Stimulated activated CD8-positive, alpha-beta memory T cell treated with anti-CD3 and anti-CD28 coated beads, Interleukin-12 subunit alpha, Interleukin-12 subunit beta, amount 100 ng/mL, for 4 hours (primary cell): ENCODE results near the gene DCC.

ENCODE experiments used
- DNase-seq: peaks from one replicate; pipeline ENCODE4 v3.0.0-alpha.2; 2020; ENCODE audit warnings: low read depth

Gene DCC

GRCh38 chr18:52933356-52933755 lies 593.4 kb downstream of the DCC start:
- DNase-seq: no peak

GRCh38 chr18:52936931-52937330 lies 596.9 kb downstream of the DCC start:
- DNase-seq: no peak

- DNase-seq: no peak
Observed at GRCh38 chr18:52937840-52938239, 597.8 kb downstream of the DCC start.

GRCh38 chr18:52945552-52945951 lies 605.6 kb downstream of the DCC start:
- DNase-seq: no peak

DNA sequence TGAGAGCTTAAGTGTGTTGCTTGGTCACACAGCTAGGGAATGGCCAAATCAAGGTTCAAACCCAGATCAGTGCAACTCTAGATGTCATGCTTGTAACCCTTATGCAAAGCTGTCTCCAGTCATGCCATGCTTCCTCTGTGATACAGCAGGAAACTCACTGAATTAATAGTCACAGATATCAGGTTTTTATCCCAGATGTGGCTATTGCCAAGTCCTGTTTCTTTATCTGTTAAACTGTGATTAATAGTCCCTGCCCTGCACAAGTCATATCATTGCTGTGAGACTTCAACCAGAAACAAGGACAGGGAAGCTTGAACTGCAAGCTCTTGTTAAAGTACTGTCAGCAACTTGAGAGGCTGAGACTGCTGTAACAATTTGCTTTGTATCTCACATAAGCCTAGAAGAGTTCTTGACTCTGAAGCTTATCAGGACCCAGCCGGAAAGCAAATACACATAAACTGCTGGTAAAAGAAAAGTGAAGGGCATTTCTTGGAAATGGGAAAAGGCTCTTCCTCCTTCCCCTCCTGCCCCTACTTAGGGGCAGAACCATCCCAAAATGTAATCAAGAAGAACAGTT lies 609.0 kb downstream of the DCC start:
- no peak for DNase-seq

GRCh38 chr18:52950155-52950554 lies 610.2 kb downstream of the DCC start:
- DNase-seq: no peak

DNA sequence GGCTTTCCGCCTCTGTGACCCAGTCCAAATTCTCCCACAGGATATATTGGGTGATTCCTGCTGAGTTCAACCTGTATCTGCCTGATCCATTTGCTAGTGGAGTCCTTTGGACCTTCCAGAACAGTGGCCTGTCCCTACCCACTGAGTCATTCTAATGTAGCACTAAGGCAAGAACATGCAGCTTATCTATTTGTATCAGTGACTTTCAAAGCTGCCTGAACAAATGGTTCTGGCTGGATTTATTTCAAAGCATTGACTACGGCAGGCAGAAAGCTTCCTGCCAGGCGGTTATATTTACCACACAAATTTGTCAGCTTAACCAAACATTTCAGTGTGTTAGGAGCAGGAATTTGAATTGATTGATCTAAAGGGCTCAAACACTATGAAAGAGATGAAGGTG lies 613.4 kb downstream of the DCC start:
- DNase-seq: no peak

GRCh38 chr18:52963481-52963880 lies 623.5 kb downstream of the DCC start:
- DNase-seq: no peak

- no peak for DNase-seq
Observed at GRCh38 chr18:52970686-52971085, 630.7 kb downstream of the DCC start.

GRCh38 chr18:52971097-52971496 lies 631.1 kb downstream of the DCC start:
- DNase-seq: no peak

GRCh38 chr18:52979892-52980291 lies 639.9 kb downstream of the DCC start:
- DNase-seq: no peak

GRCh38 chr18:52991246-52991645 lies 651.2 kb downstream of the DCC start:
- DNase-seq: no peak

- no peak for DNase-seq
Observed at GRCh38 chr18:52992041-52992440, 652.0 kb downstream of the DCC start.

DNA sequence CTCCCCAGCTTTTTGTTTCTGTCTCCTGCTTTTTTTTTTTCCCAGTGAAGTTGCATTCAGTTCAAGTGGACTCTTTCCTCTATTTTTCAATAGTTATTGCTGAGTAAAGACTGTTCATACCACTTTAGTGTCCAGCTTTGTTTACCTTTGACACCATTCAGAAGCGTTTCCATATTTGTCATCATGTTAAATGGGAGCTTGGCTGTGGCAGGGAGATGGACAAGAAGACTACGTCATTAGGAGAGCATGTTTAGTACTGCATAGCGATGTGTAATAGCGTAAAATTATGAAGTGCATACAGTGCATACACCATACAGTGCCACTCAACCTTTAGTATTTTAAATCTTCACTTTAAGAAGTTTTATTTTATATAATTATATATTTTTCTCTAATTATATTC lies 655.9 kb downstream of the DCC start:
- DNase-seq: no peak

DNA sequence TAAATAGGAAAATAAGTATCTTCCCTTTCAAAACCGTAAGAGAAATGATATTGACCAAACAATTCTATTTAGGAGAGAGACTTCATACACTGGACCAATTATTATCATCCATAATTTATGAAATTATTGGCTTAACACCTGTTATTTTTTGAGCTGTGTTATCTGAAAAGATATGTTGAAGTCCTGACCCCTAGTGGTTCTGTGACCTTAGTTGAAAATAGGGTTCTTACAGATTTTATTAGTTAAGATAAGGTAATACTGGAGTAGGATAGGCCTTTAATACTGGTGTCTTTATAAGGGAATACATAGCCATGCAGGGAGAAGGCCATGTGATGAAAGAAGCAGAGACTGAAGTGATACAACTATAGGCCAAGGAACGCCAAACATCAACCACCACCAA lies 659.6 kb downstream of the DCC start:
- no peak for DNase-seq

GRCh38 chr18:53004798-53005197 lies 664.8 kb downstream of the DCC start:
- DNase-seq: no peak

DNA sequence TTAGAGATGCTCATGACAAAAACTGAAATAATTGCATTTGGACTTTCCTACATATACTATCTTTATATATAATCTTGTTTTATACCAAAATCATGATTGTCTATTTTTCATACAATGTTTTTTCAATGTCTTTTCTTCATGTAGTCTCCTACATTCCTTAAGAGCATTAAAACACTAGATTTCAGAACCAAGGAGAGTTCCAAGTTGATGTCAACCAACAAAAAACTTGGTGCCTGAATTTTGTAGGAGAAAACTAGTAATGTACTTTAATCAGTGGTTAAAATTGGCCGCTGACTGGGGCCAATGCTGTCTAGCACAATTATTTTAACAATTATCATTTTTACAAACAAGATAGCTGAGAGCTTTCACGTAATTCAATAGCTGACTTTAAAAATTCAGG lies 678.8 kb downstream of the DCC start:
- DNase-seq: no peak

DNA sequence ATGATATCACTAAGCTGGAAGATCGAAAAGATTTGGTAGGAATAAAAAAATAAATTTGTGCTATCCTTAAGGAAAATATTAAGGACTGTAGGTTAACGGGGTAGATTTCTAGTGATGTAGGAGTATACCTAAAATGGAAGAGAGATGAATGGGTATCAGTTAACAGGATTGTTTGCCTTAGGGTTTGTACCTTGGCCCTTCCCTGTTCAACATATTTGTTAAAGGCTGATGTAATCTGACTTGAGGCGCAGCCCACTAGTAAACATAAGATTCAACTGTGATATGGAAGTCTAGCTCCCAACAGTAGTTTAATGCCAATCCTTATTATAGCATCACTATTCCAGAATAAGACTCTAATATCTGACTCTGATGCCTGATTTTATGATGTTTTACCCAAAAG lies 685.2 kb downstream of the DCC start:
- DNase-seq: no peak

- no peak for DNase-seq
Observed at GRCh38 chr18:53028565-53028964, 688.6 kb downstream of the DCC start.

DNA sequence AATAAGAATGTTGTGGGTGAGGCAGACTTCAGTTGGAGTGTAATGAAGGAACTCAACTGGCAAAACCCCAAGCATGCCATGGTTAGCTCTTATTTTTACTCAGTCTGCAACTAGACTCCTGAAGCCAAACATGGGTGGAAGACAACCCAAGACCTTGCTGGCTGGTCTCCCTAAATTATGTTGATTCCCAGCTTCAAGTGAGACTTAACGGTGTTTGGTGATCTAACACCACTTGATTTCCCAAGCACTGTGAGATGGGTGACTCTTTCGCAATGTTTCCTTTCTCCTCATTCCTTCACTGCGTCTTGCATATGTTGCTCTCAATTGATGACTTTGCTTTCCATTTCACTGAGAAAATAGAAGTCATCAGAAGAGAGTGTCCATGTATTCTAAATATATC lies 693.1 kb downstream of the DCC start:
- no peak for DNase-seq

GRCh38 chr18:53038608-53039007 lies 698.6 kb downstream of the DCC start:
- no peak for DNase-seq

DNA sequence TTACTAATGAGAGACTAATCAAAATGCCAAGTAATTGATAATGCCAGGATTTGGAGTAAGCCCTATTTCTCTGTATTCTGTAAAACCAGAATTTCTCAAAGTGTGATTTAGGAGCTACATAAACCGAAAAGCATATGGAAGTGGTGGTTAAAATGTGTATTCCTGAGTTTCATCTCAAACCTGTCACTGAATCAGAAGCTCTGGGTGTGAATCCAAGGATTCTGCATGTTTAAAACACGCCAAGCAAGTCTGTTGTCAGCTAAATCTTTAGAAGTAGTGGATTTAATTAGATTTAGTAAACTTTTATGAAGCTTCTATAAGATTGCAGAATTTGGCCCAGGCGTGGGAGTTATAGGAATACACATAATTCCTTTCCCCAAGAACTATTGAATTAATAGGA lies 700.3 kb downstream of the DCC start:
- no peak for DNase-seq

- DNase-seq: no peak
Observed at GRCh38 chr18:53056064-53056463, 716.1 kb downstream of the DCC start.

DNA sequence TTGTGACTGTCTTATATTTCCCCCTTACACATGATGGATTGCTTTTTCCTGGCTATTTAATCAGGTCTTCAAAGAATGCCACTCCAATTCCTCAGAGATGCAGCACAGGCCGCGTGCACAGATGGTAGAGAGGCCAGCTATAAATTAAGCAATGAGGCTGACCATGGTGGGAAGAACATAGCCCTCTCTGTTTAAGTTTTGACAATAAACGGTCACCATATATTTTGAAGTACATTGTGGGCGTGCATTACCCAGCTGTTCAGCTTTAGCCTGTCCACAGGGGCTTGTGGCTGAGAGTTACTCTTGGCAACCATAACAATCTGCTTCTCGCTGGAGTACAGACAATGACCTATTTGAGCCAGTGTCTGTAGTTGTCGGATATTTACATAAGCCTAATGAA lies 730.8 kb downstream of the DCC start:
- DNase-seq: no peak

DNA sequence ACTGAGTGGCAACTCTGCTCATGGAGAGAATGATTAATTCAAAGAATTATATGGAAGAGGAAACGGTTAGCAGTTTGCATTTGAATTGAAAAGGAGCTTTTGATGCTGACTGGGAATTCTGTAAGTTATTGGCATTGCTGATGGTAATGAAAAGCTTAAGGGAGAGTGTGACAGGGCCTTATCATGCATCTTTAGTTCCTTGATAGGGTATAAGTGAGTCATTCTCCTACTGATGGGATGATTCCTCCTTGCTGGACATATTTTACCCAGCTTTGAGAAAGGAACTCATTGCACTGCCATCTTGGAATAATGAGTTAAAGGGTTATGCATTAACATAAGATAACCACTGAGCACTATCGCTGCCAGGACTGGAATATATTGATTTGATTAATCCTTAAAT lies 740.7 kb downstream of the DCC start:
- no peak for DNase-seq
